ENCODE measurements around the gene GDPD5.

DNA sequence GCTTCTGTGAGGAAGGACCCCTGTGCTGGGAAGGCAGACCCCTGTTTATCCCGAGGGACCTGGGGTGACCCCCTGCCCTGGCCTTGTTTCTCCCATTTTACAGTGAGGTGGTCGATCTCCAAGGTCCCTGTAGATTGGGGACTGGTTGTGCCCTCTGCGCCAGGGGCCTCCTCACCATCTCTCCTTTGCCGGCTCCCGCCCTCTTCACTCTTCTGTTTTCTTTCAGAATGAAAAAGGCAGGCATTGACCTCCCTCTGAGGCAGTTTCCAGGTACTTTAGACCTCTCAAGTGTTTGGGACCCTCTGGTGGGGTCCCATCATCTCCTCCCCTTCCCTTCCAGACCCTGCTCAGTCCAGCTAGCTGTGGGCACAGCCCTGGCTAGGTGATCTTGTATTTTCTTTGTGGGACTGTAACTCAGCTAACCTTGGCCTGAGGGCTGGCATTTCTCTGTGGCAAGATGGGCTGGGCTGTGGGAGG lies 37.8 kb upstream of the GDPD5 start:
- TF ChIP-seq EZH2 (IDR thresholded peaks at IDR 0.05; ENCODE audit: borderline replicate concordance, insufficient read depth, low read depth, low read length, poor library complexity, severe bottlenecking) (no peak), CTCF (IDR thresholded peaks at IDR 0.05) (no peak)
